Activated CD8-positive, alpha-beta memory T cell treated with anti-CD3 and anti-CD28 coated beads, Interleukin-2, amount 50 U/mL, for 4 hours (primary cell): ENCODE measurements around the gene HOXC11.

ENCODE experiments used
- DNase-seq: peaks from one replicate; pipeline ENCODE4 v3.0.0-alpha.2; 2020

The HOXC11 gene

DNA sequence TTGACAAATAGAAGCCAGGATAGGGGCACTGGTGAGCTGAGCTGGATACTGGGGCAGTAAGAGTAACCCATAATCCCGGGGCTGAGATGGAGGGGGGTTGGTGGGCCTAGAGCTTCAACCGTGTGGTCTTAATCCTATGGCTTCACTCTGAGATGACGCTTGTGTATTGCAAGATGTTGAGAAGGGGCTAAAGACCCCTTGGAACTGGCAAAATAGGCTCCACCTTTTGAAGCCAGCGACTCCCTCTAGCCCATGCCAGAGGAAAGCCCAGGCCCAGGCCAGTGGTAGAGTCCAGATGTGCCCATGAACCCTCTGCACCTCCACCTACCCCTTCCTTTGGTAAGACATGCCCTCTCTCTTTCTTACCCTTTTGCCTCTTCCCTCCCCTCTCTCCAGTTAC, 13.6 kb upstream of the HOXC11 start:
- DNase-seq = no peak

DNA sequence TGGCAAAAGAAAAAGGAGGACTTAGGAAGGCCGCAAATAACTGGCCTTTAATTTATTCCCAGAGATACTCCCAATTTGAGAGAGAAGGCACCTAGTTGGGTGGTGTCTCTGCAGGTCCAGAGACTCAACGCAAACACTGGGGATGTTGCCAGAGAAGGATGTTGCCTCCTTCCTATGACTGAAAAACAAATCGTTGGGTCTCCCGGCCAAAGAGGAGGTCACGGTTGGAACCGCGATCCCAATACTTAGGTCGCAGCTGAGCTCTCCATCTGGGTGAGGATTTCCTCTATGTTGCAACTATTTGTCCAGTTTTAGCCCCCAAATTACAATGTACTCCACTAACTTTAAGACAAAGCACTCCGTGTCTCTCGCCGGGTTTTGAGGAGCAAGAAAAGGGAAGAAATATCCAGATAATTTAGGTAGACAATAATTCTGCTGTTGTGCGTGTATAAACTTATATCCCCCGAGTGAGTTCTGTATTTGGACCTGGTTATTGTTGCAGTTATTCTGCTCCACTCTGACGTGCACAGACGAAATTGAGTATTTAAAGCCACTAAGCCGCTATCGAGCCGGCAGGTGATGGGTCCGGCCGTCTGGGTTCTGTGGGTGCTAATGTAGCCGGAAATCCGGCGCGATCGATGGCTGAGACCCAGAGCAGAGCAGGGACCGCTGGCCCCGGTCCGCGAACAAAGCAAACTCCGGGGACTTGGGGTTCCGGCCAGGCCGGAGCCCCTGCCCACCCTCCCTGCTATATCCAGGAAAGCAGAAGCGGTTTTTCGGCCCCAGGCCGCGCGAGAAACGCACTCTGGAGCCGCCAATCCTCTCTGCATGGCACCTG, 12.5 kb upstream of the HOXC11 start:
- no peak for DNase-seq

DNA sequence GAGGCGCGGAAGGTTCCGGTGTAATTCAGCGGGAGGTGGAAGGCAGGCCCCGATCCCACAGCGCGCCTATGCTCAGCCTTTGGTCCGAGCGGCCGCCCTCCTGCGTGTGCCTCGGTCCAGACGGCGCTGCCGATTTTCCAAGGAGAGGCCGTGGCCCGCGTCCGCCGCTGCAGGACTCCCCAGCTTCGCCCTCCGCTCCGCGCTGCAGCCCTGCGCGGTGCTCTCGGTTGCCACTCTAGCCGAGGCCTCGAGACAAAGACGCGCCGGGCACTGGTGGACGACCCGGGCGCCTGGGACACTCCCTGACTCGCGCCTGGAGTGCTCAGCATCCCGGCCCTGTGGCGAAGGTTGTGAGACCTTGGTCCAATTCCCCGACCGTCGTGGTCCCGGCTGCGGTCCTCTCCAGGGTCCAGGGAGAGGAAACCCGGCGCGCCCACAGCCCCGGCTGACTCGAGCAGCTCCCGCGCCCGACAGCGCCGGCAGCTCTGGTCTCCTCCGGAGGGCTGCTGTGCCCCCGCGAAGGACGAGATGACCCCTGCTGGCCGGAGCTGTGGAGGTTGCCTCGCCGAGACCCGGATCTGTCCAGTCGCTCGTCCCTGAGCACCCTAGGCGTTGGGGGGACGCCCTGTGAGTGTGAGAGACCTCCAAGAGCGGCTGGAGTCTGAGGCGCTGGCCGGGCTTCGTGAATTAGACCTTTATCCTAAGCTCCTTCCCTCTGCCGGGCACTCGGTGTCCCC, 11.7 kb upstream of the HOXC11 start:
- no peak for DNase-seq

DNA sequence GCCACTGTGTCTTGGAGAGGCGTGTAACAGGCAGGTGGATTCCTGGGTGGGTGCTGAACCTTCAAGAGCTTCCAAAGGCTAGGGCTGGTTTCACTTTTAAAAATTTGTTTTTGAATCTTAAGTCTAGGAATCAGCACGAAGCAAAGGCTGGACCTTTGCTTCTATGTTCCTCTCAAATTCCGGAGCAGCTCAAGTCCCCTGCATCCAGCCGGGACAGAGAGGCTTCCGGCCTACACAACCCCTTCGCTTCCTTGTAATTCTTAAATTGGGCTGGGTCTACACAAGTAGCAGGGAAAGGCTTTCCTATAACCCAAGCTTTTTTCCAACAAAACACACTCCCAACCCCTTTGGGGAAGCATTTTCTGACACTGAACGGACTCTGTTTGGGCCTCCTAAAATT, 9.9 kb upstream of the HOXC11 start:
- DNase-seq = no peak

DNA sequence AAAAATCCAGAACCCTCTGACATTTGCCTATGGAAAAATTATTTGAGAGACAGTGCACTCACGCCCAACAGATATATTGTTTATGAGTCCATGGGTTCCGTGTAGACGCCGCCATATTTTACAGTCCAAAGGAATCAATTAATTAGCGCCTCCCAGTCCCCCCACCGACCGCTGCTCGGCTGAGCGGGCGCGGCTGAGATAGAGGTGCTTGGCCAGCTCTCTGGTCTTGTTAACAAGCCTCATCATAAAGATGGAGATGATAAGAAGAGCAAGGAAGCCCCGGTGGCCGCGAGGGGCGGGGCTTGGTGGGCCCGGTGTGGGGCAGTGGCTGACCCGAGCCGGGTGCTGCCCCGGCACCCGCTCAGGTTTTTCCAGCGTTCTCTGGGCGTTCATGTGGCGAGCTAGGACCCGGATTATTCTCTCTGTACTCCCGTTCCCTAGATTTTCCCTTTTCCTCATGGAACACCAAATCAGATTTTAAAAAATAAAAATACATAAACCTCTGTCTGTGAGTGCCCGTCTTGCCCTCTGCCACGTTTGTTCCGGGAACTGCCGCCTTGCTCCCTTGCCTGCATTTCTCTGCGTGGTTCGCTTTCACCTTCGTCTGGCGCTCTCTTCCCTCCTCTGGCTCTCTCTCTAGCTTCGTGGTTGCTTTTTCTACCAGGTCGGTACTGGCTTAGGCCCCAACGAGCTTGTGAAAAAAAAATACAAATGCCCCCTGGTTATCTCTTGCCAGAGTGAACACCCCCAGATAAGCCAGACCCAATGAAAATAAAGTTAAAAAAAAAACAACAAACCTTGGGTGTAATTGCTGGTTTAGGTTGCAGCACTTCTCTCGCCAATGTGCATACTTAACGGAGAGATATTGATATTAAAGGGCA, 9.3 kb upstream of the HOXC11 start:
- no peak for DNase-seq

DNA sequence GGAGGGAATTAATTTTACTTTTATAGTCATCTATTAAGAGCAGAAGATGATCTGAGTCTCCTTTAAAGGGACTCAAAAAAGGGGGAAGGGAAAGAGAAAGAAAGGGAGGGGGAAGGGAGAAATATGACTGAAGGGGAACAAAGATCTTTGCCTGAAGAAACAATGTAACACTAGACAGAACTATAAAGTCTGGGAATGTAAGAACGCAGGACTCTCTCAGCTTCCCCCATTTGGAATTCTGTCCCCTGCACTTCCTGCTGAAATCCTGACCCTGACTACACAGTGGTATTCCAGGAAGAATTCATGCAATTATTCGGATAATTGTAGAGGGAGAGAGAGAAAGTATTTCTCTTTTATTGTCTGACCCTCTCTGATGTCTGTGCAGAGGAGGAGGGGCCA, 8.6 kb upstream of the HOXC11 start:
- no peak for DNase-seq

DNA sequence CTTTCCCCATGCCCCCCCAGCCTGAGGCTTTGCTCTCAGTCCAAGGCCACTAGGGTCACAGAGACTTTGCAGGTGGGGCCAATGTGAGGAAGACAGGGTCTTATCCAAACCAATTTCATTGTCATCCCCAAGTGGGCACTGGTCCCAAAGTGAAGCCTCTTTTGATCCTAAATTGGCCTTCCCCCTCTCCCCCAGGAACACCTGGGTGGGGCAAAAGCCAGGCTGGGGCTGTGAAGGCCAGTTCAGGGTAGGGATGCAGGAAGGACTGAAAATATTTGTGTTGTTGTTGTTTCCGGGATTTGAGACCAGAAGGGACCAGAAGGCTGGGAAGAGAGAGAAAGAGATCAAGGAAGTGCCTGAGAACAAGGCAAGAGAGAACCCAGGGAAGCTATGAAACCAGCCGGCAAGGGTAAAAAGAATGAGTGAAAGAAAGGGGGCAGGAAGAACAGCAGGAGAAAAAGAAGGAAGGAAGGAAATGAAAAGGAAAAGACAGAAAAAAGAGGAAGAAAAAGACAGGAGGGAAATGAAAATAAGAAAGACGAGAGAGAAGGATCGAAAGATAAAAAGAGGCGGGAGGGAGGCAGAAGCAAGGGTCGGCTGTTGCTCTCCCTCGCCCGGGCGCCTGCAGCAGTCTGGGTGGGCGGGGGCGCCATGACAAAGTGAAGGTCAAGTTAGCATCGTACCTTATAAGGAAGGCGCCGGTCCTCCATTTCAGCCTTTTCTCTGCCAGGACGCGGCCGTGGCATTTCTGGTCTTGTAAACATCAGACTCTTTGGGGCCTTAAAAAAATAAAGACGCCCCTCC, 7.4 kb upstream of the HOXC11 start:
- DNase-seq = no peak

DNA sequence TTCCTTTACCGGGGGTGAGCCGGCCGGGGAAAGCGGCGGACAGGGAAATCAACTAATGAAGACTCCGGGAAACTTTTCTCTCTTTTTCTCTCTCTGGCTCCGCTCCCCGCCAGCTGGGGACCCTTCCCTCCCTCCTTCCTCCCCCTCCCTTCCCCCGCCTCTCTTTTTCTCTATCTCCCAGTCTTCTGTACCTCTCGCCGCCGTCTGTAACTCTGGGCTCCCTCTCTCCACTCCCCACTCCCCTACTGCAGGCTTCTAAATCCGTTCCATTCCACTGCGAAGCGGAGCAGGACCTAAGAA, 6.9 kb upstream of the HOXC11 start:
- DNase-seq = no peak

DNA sequence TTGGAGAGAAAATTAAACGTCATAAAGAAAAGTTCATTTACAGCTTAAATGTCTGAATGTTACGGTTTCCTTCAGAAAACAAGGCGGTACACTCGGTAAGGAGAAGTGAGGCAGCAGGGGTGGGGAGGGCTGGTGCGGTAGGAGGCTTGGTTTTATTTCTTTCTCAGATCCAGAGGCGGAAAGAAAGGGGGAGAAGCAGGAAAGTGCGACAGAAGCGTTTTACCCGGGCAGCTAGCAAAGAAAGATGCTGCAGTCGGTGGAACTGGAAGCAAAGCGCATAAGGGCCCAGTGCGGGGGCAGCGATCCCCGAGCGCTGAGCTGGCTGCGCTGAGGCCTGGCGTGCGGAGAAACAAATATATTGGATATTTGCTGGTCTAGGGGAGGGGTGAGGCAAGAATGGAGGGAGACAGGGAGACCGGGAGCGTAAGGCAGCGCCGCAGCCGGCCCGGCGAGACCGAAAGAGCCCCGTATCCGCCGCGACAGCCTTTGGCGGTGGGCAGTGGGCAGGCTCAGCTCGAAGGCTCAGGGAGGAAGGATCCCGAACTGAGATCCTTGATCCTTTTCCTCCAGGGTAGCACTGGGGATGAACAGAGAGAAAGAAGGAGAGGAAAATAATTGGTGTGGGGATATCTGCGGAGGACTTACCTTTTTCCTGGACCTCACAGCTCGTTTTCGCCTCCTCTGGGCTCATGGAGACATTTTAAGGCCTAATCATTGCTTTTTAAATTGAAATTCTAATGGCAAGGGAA, 6.4 kb upstream of the HOXC11 start:
- DNase-seq = no peak

DNA sequence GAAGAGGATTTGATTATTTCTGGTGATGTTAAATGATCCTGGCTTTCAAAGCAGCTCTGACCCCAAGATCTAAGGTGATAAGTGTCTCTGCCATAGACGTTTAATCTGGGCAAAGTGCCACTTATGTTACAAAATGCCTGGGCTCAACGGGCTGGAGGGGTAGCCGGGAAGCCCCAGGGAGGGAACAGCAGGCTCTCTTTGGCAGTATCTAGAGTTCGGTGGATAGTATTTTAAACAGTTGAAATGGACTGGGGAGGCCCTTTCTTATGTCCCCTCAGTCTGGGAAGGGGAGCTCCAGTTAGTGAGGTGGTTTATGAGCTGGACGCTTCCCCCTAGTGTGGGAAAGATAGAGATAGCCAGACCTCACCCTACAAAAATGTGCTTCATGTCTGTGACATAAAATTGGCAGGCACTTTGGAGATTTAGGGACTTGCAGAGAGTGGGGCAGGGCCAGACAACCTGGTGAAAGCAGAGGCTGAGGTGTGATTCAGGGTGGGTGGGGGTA, 5.5 kb upstream of the HOXC11 start:
- DNase-seq = no peak

DNA sequence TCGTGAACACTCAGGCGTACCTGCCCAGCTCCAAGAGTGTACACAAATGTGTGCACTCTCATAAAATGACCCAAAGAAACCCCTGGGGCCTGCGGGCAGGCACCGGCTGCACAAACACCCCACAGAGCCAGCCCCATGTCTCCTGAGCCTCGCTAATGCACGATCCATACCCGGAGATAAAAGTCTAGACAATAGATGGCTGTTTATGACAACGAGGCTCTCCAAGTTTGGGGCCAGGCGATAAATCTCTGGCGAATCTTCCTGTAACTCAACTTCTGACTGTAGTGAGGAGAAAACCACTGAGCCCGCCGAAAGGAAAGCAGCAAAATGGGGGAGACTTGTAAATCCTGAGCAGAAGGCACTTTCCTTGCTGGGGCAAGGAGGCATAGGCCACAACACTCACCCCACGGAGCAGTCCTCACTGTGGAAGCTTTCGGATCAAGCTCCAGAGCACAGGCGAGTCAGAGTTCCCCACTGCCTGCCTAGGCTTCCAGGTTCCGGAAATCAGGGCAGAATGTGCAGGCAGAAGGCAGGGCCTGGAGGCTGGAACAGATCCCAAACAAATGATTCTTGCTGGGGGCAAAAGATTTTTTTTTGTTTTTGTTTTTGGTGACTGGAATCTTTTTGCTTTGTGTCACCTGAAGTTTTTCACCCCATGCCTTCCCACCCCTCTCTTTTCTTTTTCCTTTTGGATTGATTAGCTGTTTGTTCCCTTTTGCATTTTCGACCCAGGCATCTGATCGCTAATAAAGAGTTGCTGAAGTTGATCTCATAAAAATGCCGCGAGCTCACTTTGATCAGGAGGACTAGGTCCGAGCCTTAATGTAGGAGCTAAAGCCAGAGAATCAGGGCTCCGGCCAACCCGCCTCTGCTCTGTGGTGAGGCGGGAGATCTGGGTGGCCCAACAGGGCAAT, 4.5 kb upstream of the HOXC11 start:
- no peak for DNase-seq

DNA sequence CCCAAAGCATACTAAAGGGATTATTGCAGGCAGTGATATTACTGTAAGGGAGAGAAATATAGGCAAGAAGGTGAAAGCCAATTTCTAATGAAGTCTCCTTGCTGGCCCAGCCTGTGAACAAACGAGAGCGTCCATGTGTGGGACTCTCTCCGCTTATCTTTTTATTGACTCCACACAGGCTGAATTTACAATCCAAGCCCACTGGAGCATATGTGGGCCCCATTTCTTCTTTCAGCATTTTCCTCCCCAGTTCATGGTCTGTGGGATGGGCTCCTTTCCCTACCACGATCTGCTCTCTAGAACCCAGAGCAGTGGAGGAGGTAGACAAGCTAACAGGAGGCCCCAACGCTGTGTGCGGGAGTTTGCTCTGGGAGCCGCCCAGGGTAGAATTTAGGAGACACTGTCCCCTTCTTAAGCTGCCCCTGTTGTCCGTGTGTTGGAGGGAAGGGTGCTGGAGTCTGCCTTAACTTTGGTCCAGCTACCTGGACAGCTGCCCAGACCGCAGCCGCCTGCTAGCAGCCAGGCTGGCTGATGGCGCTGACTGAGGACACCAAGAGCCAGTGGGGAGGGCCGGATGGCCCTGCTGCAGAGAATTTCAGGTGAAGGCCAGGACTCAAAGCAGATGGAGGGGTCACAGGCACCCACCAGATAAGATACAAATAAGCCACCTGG, 3.2 kb upstream of the HOXC11 start:
- DNase-seq = no peak

DNA sequence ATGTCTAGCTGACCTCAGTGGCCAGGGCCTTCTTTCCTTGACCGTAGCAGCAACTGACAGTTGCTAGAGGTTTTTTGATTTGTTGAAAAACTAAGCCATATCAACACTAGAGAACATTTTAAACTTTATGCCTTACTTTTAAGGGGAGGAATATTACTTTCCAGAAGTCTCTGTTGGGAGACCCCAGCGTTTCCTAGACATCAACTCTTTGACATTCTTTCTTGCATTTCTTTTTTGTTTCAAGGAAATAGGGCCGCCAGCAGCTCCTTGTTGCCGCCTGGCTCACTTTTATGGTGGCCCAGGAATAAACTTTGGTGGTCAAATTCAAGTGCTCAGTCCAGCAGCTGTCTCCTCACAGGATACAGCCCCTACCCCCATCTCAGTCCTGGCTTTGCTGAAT, 2.5 kb upstream of the HOXC11 start:
- no peak for DNase-seq

DNA sequence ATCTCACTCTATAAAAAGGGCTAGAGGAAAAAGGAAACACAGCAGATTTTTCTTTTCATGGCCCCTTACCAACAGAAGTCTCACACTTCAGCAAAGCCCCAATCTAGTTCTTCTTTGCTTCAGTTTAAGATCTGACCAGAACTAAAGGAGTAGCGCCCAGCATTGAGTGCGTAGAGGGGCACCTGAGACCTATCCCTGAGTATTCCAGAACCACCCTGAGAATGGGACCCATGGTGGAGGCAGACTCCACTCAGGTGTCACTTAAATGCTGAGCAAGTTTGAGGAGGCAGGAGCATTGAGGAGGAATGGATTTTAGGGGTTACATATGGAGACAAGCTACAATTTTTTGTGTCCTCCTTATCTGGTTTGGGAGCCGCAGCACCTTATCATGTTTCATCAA, 1.8 kb upstream of the HOXC11 start:
- no peak for DNase-seq

DNA sequence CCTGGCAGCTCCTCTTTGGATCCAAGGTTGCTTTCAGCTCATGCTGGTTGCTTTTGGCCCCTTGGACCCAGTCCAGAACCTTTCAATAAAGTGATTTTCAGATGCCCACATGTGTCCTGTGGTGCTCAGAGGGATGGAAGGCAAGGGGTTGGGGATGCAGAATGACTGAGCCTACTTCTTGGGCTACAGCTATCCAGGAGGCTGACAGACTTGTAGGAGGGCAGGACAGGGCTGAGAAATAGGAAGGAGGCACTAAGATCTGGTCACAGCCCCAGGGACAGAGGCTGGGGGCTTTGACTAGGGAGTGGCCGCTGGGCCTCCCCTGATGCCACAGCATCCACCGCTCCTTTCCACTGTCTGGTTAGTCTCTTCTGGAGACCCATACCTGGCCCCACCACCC, 1.2 kb upstream of the HOXC11 start:
- DNase-seq = no peak

DNA sequence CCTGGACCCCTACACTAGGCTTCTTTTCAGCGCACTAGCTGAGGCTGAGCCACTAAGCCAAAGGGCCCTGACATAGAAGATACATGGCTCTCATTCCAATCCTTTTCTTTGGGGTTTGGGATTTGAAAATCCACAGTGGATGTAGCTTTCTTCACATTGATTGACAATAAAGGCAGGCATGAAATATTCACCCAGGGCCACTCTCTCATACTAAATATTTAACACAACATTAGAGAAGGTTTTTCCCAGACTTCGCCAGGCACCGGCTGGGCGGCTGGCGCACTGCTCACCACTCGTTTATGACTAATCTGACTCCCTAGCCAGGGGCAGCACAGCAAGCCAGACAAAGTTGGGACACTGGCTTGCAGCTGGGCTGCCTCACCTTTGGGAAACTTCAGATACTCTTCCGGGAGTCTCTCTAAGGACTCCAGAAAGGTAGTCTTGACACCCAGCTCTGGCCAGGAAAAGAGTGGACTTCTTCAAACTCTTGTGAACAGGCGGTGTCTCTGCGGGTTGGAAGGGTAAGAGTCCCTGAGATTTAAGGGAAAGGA, 699 bp upstream of the HOXC11 start:
- DNase-seq = no peak

DNA sequence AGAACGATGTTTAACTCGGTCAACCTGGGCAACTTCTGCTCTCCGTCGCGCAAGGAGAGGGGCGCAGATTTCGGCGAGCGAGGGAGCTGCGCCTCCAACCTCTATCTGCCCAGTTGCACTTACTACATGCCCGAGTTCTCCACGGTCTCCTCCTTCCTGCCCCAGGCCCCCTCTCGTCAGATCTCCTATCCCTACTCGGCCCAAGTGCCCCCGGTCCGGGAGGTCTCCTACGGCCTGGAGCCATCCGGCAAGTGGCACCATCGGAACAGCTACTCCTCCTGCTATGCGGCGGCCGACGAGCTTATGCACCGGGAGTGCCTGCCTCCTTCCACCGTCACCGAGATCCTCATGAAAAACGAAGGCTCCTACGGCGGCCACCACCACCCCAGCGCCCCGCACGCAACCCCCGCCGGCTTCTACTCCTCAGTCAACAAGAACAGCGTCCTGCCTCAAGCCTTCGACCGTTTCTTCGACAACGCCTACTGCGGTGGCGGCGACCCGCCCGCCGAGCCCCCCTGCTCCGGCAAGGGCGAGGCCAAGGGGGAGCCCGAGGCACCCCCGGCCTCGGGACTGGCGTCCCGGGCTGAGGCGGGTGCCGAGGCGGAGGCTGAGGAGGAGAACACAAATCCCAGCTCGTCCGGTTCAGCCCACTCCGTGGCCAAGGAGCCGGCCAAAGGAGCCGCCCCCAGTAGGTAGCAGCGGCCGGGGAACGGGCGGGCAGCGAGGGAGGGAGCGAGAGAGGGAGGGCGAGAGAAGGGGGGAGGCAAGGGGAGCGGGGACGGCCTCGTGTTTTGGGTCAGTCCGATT, 513 bp downstream of the HOXC11 start:
- no peak for DNase-seq

DNA sequence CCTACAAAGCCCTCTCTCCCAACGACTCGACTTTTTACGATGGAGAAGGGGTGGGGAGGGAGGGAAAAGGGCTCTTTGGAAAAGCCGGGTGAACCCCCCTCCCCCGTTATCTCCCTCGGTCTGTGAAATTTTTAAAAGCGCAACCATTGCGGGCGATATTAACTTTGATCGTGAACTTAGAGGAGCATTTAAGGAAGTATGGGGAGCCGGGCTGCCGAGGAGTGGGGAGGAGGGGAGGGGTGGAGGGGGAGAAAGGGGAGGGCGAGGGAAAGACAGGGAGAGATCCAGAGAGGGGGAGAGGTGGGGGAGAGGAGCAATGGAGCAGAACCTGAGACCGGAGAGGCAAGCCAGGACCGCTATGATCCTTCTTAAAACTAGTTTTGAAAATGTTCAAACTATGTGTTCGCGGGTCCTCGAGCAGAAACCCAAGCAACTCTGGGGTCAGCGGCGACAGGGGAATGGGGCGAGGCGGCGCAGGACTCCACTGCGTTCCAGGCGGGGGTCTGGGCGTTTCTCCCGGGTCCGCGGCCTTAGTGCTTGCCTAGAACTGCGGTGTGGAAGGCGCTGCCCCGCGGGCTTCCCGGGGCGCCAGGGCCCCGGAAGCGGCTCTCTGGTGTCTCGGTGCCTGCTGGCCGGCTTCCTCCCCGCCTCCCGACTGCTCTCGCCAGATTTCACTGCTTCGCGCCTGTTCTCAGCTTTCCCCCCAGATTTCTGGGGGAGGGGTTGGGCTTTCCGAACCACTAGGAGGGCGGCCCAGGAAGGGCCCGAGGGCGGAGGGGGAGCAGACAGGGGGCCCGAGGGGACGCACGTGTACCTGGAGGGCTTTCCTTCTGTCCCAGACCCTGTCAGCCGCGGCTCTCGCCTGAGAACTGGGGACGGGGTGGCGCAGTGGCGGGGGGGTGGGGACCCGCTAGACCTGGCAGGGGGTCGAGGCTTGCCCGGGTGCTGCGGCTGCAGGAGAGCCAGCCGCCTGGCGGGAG, 1.4 kb downstream of the HOXC11 start, which contains the start of gene HOTAIR:
TSS of gene HOTAIR (minus strand) at position 871 of the 980 bp plus-strand sequence.
- DNase-seq = no peak
